ENCODE measurements around the gene ZBTB17.
"Not testable (repeated sequence)": the region's sequence is repeated elsewhere in the genome, so short reads cannot be mapped to it uniquely, and the experiment has no call there.

Gene ZBTB17

GRCh38 chr1:15928971-15929965, 46.6 kb downstream of the ZBTB17 start:
- 0 out of 2 replicates have a peak, but pooled peaks cover 3% of the 10 kb centered on the region for H3F3A ChIP-seq (ENCODE audit: control insufficient read depth, insufficient read depth)
- peaks cover 23% of the 10 kb centered on the region for H3K79me2 ChIP-seq (ENCODE audit: control insufficient read depth, low read length)
- no peak overlapping the region for H3K4me3 ChIP-seq (ENCODE audit: low read length)
- no peaks in the 10 kb centered on the region for H3K9me2 ChIP-seq (replicated peaks; ENCODE audit: control insufficient read depth, low read length)
- TF ChIP-seq EZH2phosphoT487 (IDR thresholded peaks at IDR 0.05; ENCODE audit: borderline replicate concordance, low read length) (no peak), CTCF (IDR thresholded peaks at IDR 0.05; ENCODE audit: low read depth, low read length, poor library complexity, severe bottlenecking) (no peak)
- peaks cover 91% of the 10 kb centered on the region for H3K36me3 ChIP-seq (ENCODE audit: control insufficient read depth, low read length)
- H4K20me1 ChIP-seq (ENCODE audit: control insufficient read depth, insufficient read depth, low read depth, low read length) = peaks cover 4% of the 10 kb centered on the region; the same call in 1 of the 2 replicates
- no peak overlapping the region for H3K27ac ChIP-seq (ENCODE audit: low read depth, low read length)
- no peaks in the 10 kb centered on the region for H3K27me3 ChIP-seq (ENCODE audit: control insufficient read depth, low read length)
- no peak overlapping the region for H3K4me2 ChIP-seq (ENCODE audit: low read length)
- H3K9me3 ChIP-seq (ENCODE audit: control insufficient read depth, insufficient read depth, low read length) = no peaks in the 10 kb centered on the region
- no peaks in the 10 kb centered on the region for H3K4me1 ChIP-seq (ENCODE audit: control insufficient read depth, low read length)

GRCh38 chr1:15926448-15926847, 49.5 kb downstream of the ZBTB17 start:
- H3K79me2 ChIP-seq (ENCODE audit: control insufficient read depth, low read length) = peaks cover 25% of the 10 kb centered on the region
- H3K4me1 ChIP-seq (ENCODE audit: control insufficient read depth, low read length); H3K27ac ChIP-seq (ENCODE audit: low read depth, low read length); H4K20me1 ChIP-seq (ENCODE audit: control insufficient read depth, insufficient read depth, low read depth, low read length); H3K27me3 ChIP-seq (ENCODE audit: control insufficient read depth, low read length); H3F3A ChIP-seq (ENCODE audit: control insufficient read depth, insufficient read depth); H3K9me3 ChIP-seq (ENCODE audit: control insufficient read depth, insufficient read depth, low read length); H3K4me3 ChIP-seq (ENCODE audit: low read length); H3K4me2 ChIP-seq (ENCODE audit: low read length); H3K9me2 ChIP-seq (replicated peaks; ENCODE audit: control insufficient read depth, low read length): not testable (repeated sequence)
- peaks cover 88% of the 10 kb centered on the region for H3K36me3 ChIP-seq (ENCODE audit: control insufficient read depth, low read length)

GRCh38 chr1:15923241-15923640, 52.7 kb downstream of the ZBTB17 start:
- peaks cover 84% of the 10 kb centered on the region for H3K36me3 ChIP-seq (ENCODE audit: control insufficient read depth, low read length)

More at GRCh38 chr1:15923241-15923640, 52.7 kb downstream of the ZBTB17 start:
- Histone ChIP-seq H3K9me2 (replicated peaks; ENCODE audit: control insufficient read depth, low read length) (no peaks in the 10 kb centered on the region), H3K79me2 (ENCODE audit: control insufficient read depth, low read length) (peaks cover 26% of the 10 kb centered on the region), H3F3A (ENCODE audit: control insufficient read depth, insufficient read depth) (peaks cover 6% of the 10 kb centered on the region; the same call in 1 of the 2 replicates), H3K4me2 (ENCODE audit: low read length) (no peak overlapping the region), H3K9me3 (ENCODE audit: control insufficient read depth, insufficient read depth, low read length) (no peaks in the 10 kb centered on the region), H3K27me3 (ENCODE audit: control insufficient read depth, low read length) (no peaks in the 10 kb centered on the region), H3K4me1 (ENCODE audit: control insufficient read depth, low read length) (no peaks in the 10 kb centered on the region), H3K27ac (ENCODE audit: low read depth, low read length) (no peak overlapping the region), H4K20me1 (ENCODE audit: control insufficient read depth, insufficient read depth, low read depth, low read length) (peaks cover 4% of the 10 kb centered on the region; the same call in 1 of the 2 replicates), H3K4me3 (ENCODE audit: low read length) (no peak overlapping the region)
- TF ChIP-seq CTCF (IDR thresholded peaks at IDR 0.05; ENCODE audit: low read depth, low read length, poor library complexity, severe bottlenecking) (no peak), EZH2phosphoT487 (IDR thresholded peaks at IDR 0.05; ENCODE audit: borderline replicate concordance, low read length) (no peak)

All from DOHH2 (cell line).